GM12878 (cell line): ENCODE data around the gene TRMT1. TPM values are rescaled to one million over a fixed set of nuclear protein-coding genes. Genes with fewer than 3 reads are reported as not detected.

ENCODE experiments used
- ATAC-seq: fragments of 200-7000 bp; cut with Tn5 transposase; 3 replicates; pipeline ENCODE4 v1.9.1; 2020; ENCODE audit warnings: mild to moderate bottlenecking, moderate library complexity
- BruUV-seq: library from RNA; stranded (reverse); fragments of 400-500 nt; replicated peaks from 2 replicates; lab custom pipeline; 2021; lab: Mats Ljungman, UMichigan
- CTCF ChIA-PET: fragments of 300-600 bp; sonication (Branson Sonifier 250); formaldehyde crosslinking; extraction: SDS; loops from one replicate; lab custom pipeline; 2021; ENCODE audit warnings: inconsistent platforms; lab: Yijun Ruan, JAX
- POLR2A ChIA-PET: fragments of 350-600 bp; formaldehyde crosslinking; extraction: SDS; loops from one replicate; lab custom pipeline; 2021; ENCODE audit warnings: inconsistent platforms; lab: Charles Lee
- RAD21 ChIA-PET: fragments of 300-600 bp; sonication (Branson Sonifier 250); formaldehyde crosslinking; loops from one replicate; lab custom pipeline; 2023; ENCODE audit warnings: antibody characterized with exemption; ENCODE audit not compliant: unreplicated experiment; lab: Charles Lee
- SMC1A ChIA-PET: fragments of 300-600 bp; sonication (Branson Sonifier 250); formaldehyde crosslinking; loops from one replicate; lab custom pipeline; 2023; ENCODE audit not compliant: unreplicated experiment, uncharacterized antibody; lab: Charles Lee
- DNase-seq: peaks from one replicate; pipeline ENCODE4 v3.0.0-alpha.2; 2011; ENCODE audit warnings: low read depth, low spot score
- FAIRE-seq: peaks from 3 replicates; lab custom pipeline; 2011; peaks lifted over from hg19 to GRCh38; lab: Jason Lieb, UNC
- H2AFZ ChIP-seq: 2 replicates; pipeline ENCODE4 v1.6.0; 2011; ENCODE audit warnings: low read depth, low read length, control low read depth; ENCODE audit not compliant: control insufficient read depth
- H3K27ac ChIP-seq: 2 replicates; pipeline ENCODE4 v1.5.1; 2011; ENCODE audit warnings: control low read depth; ENCODE audit not compliant: control insufficient read depth, insufficient read depth
- H3K27me3 ChIP-seq, 2 experiments: replicated peaks in 1 of 2; 2 replicates each; pipeline versions ENCODE4 v1.6.0 to v1.6.1; 2011; ENCODE audit warnings: low read length in 1 of 2; ENCODE audit not compliant: control insufficient read depth in 2 of 2, insufficient read depth in 2 of 2
- H3K36me3 ChIP-seq, 2 experiments: 2 replicates each; pipeline ENCODE4 v1.5.1; 2011; ENCODE audit warnings: low read length in 1 of 2; ENCODE audit not compliant: control insufficient read depth in 2 of 2, insufficient read depth in 2 of 2
- H3K4me1 ChIP-seq: 2 replicates; pipeline ENCODE4 v1.6.1; 2011; ENCODE audit warnings: mild to moderate bottlenecking, low read length, moderate library complexity, mixed read lengths; ENCODE audit not compliant: control insufficient read depth, insufficient read depth
- H3K4me2 ChIP-seq: 2 replicates; pipeline ENCODE4 v1.6.0; 2011; ENCODE audit warnings: control low read depth; ENCODE audit not compliant: control insufficient read depth, insufficient read depth
- H3K4me3 ChIP-seq: fragments of 200-600 bp; sonication (generic); 2 replicates; pipeline ENCODE4 v1.5.1; 2016
- H3K79me2 ChIP-seq: 2 replicates; pipeline ENCODE4 v1.6.0; 2011; ENCODE audit warnings: low read length; ENCODE audit not compliant: control insufficient read depth, insufficient read depth
- H3K9ac ChIP-seq: 2 replicates; pipeline ENCODE4 v1.8.0; 2011; ENCODE audit warnings: low read length, control low read depth, mixed read lengths; ENCODE audit not compliant: control insufficient read depth, insufficient read depth
- H3K9me3 ChIP-seq: replicated peaks from 3 replicates; pipeline ENCODE4 v1.5.1; 2011; ENCODE audit warnings: mild to moderate bottlenecking, low read length; ENCODE audit not compliant: control insufficient read depth, insufficient read depth
- H4K20me1 ChIP-seq: 2 replicates; pipeline ENCODE4 v1.6.0; 2011; ENCODE audit not compliant: control insufficient read depth, insufficient read depth
- FOXK2 ChIP-seq: fragments of 450-650 bp; IDR thresholded peaks from 2 replicates; pipeline ENCODE4 v1.6.1; 2017; ENCODE audit warnings: mild to moderate bottlenecking, moderate library complexity
- HCFC1 ChIP-seq: fragments of 150-350 bp; IDR thresholded peaks from 2 replicates; pipeline ENCODE4 v1.6.1; 2014; ENCODE audit warnings: low read length
- HDAC2 ChIP-seq: fragments of 200-600 bp; sonication (generic); IDR thresholded peaks from 2 replicates; pipeline ENCODE4 v1.6.1; 2017
- JUND ChIP-seq: IDR thresholded peaks from 2 replicates; pipeline ENCODE4 v1.6.1; 2012; ENCODE audit warnings: low read depth, mild to moderate bottlenecking, low read length, improper control_type of control experiment, moderate library complexity
- NRF1 ChIP-seq: conservative IDR thresholded peaks from 2 replicates; pipeline ENCODE4 v1.6.1; 2011; ENCODE audit warnings: mild to moderate bottlenecking, low read depth, low read length, improper control_type of control experiment
- PML ChIP-seq: IDR thresholded peaks from 2 replicates; pipeline ENCODE4 v1.6.1; 2012; ENCODE audit warnings: low read length, inconsistent platforms
- POLR2AphosphoS2 ChIP-seq: IDR thresholded peaks from 2 replicates; pipeline ENCODE4 v1.6.1; 2011; ENCODE audit warnings: low read depth, mild to moderate bottlenecking, low read length, improper control_type of control experiment, moderate library complexity
- RELB ChIP-seq: fragments of 450-650 bp; IDR thresholded peaks from 2 replicates; pipeline ENCODE4 v1.6.1; 2017; ENCODE audit warnings: low read depth, mild to moderate bottlenecking, moderate library complexity
- RUNX3 ChIP-seq: IDR thresholded peaks from 2 replicates; pipeline ENCODE4 v1.6.1; 2012; ENCODE audit warnings: low read length, inconsistent platforms
- STAT1 ChIP-seq: fragments of 450-650 bp; conservative IDR thresholded peaks from 2 replicates; pipeline ENCODE4 v1.6.1; 2014; ENCODE audit warnings: antibody characterized with exemption, mild to moderate bottlenecking
- WGBS: methylation state at CpG from one replicate; pipeline ENCODE4 v1.1.6; 2016; ENCODE audit warnings: low lambda C conversion rate; ENCODE audit not compliant: insufficient replicate concordance, insufficient coverage; ENCODE audit errors: missing lambda C conversion rate; 5-methylcytosine and 5-hydroxymethylcytosine counted together
- in situ Hi-C: fragments of 300-500 bp; cut with MboI; formaldehyde crosslinking; loops from 9 replicates; pipeline ENCODE4 v1.14.3; 2018; ENCODE audit warnings: mixed read lengths
- intact Hi-C: fragments of 100-400 bp; cut with micrococcal nuclease; formaldehyde crosslinking; loops from one replicate; pipeline ENCODE4 v1.14.2; 2022; ENCODE audit not compliant: unreplicated experiment
- polyA plus RNA-seq, 11 experiments: library from polyadenylated mRNA; depleted of rRNA in 4 of 11; unstranded in 6 of 11; stranded (reverse) in 5 of 11; fragments of >200 nt; fragmentation: Nextera tagmentation in 4 of 11; fragmentation: Illumina TruSeq in 1 of 11; extraction: Ambion mirVana in 4 of 11; extraction: Trizol in 1 of 11; gene quantifications; 1 replicate in 1 of 11; 2 replicates in 10 of 11; pipeline versions ENCODE4 v1.2.1 to v1.2.3, GENCODE V29; 2011 to 2016; ENCODE audit warnings: inconsistent platforms in 2 of 11, missing spikeins in 2 of 11, low read depth in 1 of 11
- total RNA-seq, 4 experiments: library from RNA; depleted of rRNA in 3 of 4; stranded (reverse); fragments of >200 nt in 3 of 4; fragmentation: Illumina TruSeq in 1 of 4; extraction: Trizol in 1 of 4; gene quantifications; 2 replicates each; pipeline versions ENCODE4 v1.2.1 to v1.2.3, GENCODE V29; 2013 to 2021

TRMT1 gene
- total and polyA plus RNA-seq, 10 of the 15 experiments (the other 5 are each of a cell fraction or from before 2014, with no cell fraction given): 3.4 to 68.8 (median 34.8) TPM

- ChIA-PET SMC1A (no interaction called here), POLR2A (no interaction called here), RAD21 (no interaction called here), CTCF (interaction anchor here (0.6 kb wide), 1 partner anchor 13 kb away, joined by 3 read pairs; no protein-coding TSS in a partner anchor)
- Histone ChIP-seq H2AFZ (no peak overlapping the region), H3K27ac (no peak overlapping the region), H3K4me2 (no peak overlapping the region), H3K36me3 (peaks cover 9 to 28% of the 10 kb centered on the region in 2 experiments), H3K9ac (no peak overlapping the region), H3K4me3 (no peak overlapping the region), H4K20me1 (peaks cover 3% of the 10 kb centered on the region), H3K9me3 (no peaks in the 10 kb centered on the region), H3K27me3 (no peaks in the 10 kb centered on the region), H3K4me1 (no peaks in the 10 kb centered on the region), H3K79me2 (peaks cover 9% of the 10 kb centered on the region)
- TF ChIP-seq JUND: no peak
- no peak for DNase-seq
- WGBS: 89% methylated on average over 12 of the region's 12 CpGs
- FAIRE-seq: no peak
- no TSS peak for BruUV-seq
- intact Hi-C loops: no loop called here
- no peak for ATAC-seq
- in situ Hi-C loops: no loop called here
Measured at GRCh38 chr19:13133241-13133870, 16.8 kb upstream of the TRMT1 start.

- intact Hi-C loops (no loop called here), in situ Hi-C loops (no loop called here)
- Histone ChIP-seq H3K9me3 (no peaks in the 10 kb centered on the region), H3K4me2 (no peak overlapping the region), H4K20me1 (peaks cover 7% of the 10 kb centered on the region), H3K27me3 (no peaks in the 10 kb centered on the region), H3K27ac (no peak overlapping the region), H2AFZ (no peak overlapping the region), H3K9ac (no peak overlapping the region), H3K4me3 (no peak overlapping the region), H3K4me1 (no peaks in the 10 kb centered on the region), H3K79me2 (peaks cover 12% of the 10 kb centered on the region), H3K36me3 (peaks cover 3 to 25% of the 10 kb centered on the region in 2 experiments; a peak in 3 of 4 replicates)
- no peak for FAIRE-seq
- BruUV-seq: no TSS peak
- CTCF ChIA-PET: interaction anchor here (0.5 to 0.6 kb wide), 2 partner anchors 13 to 99 kb away, joined by 3 read pairs; no protein-coding TSS in a partner anchor
- TF ChIP-seq HDAC2 (no peak), FOXK2 (no peak), STAT1 (no peak), PML (no peak), NRF1 (no peak), RELB (no peak), HCFC1 (no peak), POLR2AphosphoS2 (no peak), RUNX3 (no peak)
- no peak for ATAC-seq
- SMC1A ChIA-PET: no interaction called here
- DNase-seq: no peak
- RAD21 ChIA-PET: no interaction called here
- WGBS: 87% methylated on average over 8 of the region's 8 CpGs
- POLR2A ChIA-PET: no interaction called here
Measured at GRCh38 chr19:13132471-13133180, 16.1 kb upstream of the TRMT1 start.
